GM19463 (cell line): Measurements from ENCODE around the gene PITPNM3.
"Not testable (repeated sequence)": the region's sequence is repeated elsewhere in the genome, so short reads cannot be mapped to it uniquely, and the experiment has no call there.

Experiments used
- ATAC-seq: cut with Tn5 transposase; IDR thresholded peaks from one replicate; pipeline ENCODE4 v1.9.1; 2021; ENCODE audit warnings: mild to moderate bottlenecking, moderate library complexity; ENCODE audit not compliant: unreplicated experiment

The PITPNM3 gene

DNA sequence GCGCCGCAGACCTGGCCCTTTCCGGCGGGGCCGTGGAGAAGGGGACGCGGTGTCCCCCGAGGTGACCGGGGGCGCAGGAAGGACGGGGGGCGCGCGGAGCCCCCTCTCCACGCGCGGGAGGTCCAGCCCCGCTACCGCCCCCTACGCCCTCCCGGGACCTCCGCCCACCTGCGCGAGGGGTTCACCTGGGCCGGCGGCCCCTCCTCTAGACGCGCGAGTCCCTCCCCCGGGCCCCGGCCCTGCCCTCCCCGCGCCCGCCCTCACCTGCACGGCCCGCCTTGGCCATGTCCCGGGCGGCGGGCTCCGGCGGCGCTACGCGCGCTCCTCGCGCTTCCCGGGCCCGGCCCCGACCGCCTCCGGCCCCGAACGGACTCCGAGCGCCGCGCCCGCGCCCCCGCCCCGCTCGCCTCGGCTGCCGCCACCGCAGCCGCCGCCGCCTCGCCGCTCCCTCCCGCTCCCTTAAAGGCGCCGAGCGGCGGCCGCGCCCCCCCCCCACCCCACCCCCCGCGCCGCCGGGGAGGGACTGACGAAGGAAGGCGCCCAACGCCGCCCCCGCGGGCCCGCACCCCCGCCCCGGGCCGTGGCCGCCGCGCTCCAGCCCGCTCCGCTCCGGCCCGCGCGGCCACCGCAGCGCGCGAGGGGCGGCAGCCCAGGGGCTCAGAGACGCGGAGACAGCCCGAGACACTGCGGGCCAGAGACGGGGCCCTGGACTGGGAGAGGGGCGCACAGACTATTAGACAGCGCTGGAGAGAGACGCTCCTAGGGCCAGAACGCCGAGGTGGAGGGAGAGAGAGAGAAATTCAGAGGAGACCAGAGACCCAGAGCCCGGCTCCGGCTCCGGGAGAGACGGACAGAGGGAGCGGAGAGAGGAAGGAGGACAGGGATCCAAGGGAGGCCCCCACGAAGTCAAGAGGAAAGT is at the start of gene PITPNM3:
TSS of gene PITPNM3 (minus strand) at position 435 of the 919 bp plus-strand sequence. CDS start at position 286, 149 bp downstream.
- ATAC-seq: no peak

GRCh38 chr17:6605142-6605541 is 48.8 kb upstream of the PITPNM3 start:
- ATAC-seq: no peak

GRCh38 chr17:6603744-6604325 is 47.5 kb upstream of the PITPNM3 start:
- ATAC-seq: no peak

GRCh38 chr17:6602141-6602540 is 45.8 kb upstream of the PITPNM3 start:
- no peak for ATAC-seq

- no peak for ATAC-seq
Observed at GRCh38 chr17:6599364-6599763, 43.0 kb upstream of the PITPNM3 start.

DNA sequence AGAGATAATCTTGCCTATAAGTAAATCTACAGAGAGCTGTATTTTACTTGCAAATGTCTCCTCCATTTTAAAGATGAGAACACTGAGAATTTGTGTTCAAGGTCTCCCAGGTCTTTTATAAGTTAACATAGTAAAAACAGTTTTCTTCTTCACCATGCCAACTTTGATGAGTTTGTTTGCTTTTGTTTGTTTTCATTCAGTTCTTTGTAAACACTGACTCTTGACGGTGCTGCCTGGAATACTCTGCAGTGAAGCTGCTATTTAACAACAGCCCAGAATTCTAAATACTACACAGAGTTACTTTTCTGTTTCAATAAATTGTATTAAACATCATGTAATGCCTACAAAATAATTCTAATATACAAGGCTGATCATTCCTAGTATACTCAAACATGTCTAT is 41.4 kb upstream of the PITPNM3 start:
- no peak for ATAC-seq

DNA sequence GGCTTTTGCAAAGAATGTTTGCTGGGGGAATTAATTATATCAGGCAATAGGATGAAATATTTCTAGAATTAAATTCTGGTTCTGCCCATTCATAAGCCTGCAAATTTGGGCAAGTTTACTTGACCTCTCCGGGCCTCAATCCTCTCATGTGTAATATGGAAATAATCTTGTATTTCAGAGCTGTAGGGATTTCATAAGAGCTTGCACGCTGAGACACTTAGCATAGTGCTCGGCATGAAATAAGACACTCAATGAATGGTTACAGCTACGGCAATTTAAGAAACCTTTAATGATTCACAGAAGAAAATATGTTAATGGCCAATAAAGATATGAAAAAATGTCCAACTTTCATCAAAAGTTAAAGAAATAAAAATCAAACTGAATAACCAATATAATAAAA is 40.6 kb upstream of the PITPNM3 start:
- no peak for ATAC-seq

DNA sequence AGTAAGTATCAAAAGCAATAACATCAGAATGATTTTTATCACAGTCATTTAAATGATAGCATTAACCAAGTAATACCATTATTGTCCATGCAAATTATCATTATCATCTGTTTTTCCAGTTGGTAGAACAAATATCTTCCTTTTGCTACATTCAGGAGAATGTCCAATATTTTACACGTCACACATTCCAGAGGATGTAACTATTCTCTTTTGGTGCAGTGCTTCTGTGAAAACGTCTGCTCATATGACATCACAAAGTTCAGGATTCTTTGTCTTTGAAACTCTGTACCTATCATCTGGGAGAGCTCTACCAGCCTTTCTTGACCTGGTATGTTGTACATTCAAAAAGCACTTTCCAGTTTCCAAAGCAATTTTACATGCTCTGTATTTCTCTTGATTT is 40.2 kb upstream of the PITPNM3 start:
- ATAC-seq: no peak

DNA sequence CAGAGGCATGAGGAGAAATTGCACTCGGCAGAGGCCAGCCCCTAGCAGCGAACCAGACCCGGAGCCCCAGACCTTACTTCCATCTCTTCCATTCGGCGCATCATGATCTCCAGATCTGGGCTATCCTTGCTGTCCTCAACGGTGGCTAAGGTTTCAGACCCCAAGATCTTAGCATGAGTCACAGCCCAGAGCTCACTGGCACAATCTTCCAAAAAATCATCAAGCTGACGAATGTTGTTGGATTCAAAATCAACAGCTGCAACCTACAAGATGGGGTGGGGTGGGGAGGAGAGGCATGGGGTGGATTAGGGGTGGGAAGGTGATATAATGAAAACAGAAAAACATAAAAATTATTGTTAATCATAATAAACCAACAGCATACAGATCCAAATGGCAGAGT is 39.7 kb upstream of the PITPNM3 start:
- no peak for ATAC-seq

- not testable (repeated sequence) for ATAC-seq
Observed at GRCh38 chr17:6593371-6593770, 37.0 kb upstream of the PITPNM3 start.

DNA sequence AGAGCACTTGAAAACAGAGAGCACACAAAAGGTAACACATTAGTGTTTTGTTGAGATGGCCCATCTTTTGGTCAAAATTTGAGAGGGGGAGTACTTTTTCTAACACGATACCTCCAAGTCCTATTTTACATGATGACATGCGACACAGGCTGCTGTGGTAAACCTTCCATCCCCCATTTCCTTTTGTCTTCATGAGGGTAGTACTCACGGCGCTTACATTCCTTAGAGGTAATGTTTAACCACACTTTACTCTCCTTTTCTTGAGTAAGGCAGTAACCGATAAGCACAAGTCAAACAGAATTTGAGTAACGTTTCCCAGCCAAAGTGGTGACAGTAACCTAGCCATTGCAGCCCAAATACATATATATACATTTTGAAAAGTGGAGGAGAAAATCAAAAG is 35.8 kb upstream of the PITPNM3 start:
- ATAC-seq: no peak

GRCh38 chr17:6591599-6592158 is 35.3 kb upstream of the PITPNM3 start:
- ATAC-seq: no peak

- ATAC-seq: no peak
Observed at GRCh38 chr17:6589266-6589946, 33.1 kb upstream of the PITPNM3 start.

DNA sequence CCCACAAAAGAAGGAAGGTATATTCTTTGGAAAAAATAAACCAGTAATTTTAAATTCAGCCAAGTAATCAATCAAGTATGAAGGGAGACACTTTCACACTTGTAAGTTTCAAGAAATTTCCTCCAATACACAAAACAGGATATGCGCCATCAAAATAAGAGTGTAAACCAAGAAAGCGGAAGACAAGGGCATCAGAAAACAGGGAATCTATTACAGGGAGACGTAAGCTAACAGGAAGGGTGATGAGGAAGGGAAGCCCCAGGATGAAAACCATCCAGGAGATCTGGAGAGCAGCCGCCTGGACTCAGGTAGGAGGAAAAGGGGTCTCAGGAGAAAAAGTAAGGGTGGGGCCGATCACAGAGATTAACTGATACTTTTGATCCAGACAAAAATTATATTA is 31.8 kb upstream of the PITPNM3 start:
- no peak for ATAC-seq

DNA sequence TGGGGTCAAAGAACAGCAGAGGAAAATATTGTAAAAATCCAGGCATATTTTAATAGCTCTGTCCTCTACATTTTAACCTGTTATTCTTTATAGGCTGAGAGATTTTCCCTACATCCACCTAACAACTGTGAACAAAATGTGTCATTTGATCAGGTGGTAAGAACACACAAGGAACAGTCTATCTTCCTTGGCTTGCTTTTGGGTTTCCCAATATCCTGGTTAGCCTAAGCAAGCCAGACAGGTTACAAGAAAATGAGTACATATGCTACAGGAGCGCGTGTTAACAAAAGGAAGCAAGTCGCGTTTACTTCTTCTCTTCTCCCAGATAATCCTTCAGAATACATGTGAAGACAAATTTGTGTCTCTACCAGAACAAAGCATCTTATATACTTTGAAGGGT is 31.0 kb upstream of the PITPNM3 start:
- no peak for ATAC-seq

DNA sequence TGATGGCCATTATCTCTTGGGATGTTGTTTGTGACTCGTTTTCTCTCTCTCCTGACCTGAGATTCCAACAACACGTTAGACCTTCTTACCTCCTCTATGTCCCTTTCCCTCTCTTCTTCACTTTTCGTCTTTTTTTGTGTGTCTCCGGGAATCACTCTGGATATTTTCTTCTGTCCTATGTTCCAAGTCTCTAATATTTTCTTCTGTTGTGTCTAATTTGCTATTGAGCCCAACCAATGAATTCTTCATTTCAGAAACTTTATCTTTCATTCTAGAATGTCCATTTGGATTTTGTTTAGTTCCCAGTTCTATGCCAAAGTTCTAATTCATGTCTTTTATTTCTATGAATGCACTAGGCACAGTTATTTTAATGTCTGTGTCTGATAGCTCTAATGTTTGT is 27.1 kb upstream of the PITPNM3 start:
- no peak for ATAC-seq

- no peak for ATAC-seq
Observed at GRCh38 chr17:6580625-6581024, 24.3 kb upstream of the PITPNM3 start.

DNA sequence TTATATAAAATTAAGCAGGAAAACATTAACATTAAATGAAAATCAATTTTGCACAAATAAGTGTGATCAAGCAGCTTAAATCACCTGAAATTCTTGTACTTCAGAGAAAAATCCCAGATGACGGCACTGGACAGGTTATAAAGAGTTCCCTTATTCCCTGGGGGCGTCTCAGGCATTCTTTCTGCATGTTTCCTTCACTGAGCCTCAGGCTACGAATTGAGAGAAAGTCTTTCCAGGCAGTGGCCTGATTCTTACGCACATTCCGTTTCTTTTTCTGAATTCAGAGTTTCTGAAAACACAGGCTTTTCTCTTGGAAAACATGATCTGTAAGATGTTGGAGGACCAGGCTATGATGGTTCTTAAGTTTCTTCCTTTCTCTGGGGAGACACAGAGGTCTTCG is 22.1 kb upstream of the PITPNM3 start:
- ATAC-seq: no peak

GRCh38 chr17:6577686-6578263 is 21.4 kb upstream of the PITPNM3 start:
- ATAC-seq: no peak

- ATAC-seq: no peak
Observed at GRCh38 chr17:6576038-6576785, 19.9 kb upstream of the PITPNM3 start.
